GM18511 (cell line): ENCODE results near the gene LEMD2.

ENCODE experiments used
- ATAC-seq: cut with Tn5 transposase; IDR thresholded peaks from one replicate; pipeline ENCODE4 v1.9.1; 2021; ENCODE audit warnings: mild to moderate bottlenecking, moderate library complexity; ENCODE audit not compliant: unreplicated experiment

LEMD2 gene

DNA sequence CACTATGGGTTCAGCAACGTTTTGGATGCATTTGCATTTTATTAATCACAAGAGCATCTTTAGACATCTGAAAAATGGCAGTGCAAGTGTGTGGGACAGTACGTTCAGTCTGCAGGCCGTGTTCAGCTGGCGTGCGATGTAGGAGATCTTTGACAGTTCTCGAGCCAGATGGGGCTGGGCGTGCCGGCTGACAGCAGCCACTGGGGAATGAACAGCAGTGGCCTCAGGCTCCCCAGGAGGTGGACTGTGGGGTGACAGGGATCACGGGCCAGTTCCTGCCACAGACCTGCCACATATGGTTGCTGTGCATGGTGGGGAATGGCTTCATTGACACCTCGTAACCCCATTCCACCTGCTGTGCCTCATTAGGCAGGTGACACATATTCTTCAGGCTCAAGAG, 31.3 kb upstream of the LEMD2 start:
- no peak for ATAC-seq

DNA sequence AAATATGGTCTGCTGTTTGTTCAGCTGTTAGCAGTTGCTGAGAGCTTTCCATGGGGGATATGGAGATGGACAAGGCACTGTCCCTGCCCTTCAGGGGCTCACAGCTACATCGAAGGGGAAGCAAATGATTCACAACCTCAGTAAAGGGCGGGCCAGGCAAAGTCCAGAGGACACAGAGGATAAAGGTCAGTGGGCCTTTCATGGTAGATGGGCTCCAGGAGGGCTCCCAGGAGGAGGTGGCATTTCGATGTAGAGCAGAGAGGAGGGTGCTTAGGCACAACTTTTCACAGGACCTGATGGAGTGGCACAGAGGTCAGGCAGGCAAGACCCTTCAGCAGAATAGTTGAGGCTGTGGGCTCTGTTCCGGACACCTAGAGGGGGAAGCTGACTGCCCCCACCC, 30.1 kb upstream of the LEMD2 start:
- ATAC-seq, result no peak

DNA sequence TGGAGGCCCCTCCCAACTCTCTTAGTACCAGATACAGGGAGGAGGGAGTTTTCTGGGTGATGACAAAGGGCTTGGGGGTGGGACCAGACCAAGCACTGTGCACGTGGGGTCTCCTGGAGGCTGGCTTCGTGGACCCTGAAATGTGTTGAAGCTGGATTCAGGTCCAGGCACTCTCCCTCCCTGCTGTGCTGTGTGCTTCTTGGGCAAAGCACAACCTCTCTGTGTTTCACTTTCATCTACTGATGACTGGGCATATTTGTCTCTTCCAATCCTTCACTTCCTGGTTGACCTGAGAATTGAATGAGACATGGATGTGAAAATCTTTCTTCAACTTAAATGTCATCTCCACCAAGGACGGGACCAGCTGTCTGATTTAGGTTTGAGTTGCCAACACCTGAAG, 29.4 kb upstream of the LEMD2 start:
- ATAC-seq, result no peak

DNA sequence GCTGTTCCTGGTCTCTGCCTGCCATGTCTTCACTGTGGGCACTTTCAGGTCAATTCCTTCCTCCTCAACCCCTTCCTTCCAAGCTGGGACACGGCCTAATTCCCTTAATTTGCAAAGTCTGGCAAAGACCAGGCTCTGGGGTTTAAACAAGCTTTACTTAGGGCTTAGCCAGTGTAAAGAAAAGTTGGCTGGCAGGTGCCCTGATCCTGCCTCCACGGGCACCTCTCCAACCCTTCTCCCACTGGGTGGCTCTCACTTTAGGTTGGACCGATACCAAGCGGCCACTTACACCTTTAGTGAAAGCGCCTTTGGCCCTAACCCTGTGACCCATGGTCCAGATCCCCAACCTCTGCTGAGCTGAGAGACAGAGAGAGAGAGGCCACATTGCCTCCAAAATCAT, 28.6 kb upstream of the LEMD2 start:
- no peak for ATAC-seq

DNA sequence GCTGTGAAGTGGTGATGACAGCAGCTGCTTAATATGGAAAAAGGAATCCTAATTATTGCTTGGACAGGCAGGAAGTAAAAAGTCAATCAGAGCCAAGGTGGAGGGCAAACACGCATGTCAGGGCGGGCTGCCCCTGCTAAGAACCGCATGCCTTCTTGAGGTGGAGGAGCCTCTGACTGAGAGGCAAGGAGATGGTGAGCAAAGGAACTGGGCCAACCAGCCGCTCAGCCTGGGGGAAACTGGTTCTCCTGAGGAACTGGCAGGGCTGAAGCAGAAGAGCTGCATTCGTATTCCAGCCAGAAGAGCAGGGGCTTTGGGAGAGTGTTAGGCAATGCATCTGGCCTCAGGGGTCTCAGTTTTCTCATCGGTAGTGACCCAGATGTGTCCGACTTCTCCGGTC, 28.0 kb upstream of the LEMD2 start:
- ATAC-seq, result no peak

DNA sequence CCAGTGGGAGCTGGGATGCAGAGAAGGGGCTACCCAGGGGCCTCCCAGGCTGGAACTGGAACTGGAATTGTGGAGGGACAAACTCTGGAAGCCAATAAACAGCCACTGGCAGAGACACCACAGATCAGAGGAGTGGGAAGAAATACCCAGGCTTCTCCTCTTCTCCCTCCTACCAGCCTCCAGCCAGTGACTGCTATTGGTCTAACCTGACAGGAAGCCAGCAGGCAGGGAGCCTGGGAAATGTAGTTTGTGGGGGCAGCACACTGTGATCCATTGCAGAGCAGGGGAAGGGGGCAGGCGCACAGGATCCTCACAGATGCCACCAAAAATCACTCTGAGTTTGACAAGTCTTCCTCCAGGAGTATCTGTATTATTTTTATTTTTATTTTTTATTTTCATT, 26.9 kb upstream of the LEMD2 start:
- ATAC-seq, result no peak

DNA sequence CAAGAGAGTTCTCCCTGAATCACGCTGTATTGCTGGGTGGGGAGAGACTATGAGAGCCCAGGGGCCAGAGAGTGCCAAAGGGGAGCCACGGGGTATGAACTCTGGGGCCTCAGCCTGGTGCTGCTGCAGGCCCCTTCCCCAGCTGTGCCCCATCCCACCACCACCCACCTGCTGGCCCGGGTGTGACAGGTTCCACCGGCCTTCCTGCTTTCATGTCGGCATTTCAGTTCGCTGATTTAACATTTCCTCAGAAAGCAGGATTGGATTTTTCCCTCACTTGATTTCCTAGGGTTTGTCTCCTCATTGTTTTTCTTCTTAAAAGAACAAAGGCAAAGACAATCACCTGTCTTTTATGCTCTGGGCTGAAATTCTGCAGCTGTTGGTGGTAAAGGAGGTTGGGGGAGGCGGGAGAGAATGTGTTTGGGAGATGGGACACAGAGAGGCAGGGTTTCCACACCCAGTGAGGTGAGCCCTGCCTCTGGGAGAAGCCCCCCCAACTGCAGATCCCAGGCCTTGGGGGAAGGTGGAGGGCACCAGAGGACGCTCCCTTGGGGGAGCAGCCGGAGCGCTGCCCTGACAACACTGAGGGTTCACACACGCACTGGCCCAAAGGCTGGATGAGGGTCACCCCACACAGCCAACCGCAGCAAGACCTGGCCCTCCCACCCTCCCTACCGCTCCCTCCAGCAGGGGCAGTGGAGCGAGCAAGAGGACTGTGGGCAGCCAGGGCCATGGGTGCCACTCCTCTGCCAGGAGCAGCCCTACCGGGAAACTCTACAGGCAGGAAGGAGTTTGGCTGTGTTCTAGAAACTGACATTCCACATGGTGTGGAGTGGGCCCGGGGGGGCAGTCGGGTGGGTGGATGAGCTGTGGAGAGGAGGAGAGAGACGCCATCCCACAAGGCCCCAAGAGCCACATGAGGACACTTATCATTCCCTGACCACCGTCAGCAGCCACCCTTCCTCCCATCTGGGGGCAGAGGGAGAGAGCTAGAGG, 25.4 kb upstream of the LEMD2 start:
- no peak for ATAC-seq

DNA sequence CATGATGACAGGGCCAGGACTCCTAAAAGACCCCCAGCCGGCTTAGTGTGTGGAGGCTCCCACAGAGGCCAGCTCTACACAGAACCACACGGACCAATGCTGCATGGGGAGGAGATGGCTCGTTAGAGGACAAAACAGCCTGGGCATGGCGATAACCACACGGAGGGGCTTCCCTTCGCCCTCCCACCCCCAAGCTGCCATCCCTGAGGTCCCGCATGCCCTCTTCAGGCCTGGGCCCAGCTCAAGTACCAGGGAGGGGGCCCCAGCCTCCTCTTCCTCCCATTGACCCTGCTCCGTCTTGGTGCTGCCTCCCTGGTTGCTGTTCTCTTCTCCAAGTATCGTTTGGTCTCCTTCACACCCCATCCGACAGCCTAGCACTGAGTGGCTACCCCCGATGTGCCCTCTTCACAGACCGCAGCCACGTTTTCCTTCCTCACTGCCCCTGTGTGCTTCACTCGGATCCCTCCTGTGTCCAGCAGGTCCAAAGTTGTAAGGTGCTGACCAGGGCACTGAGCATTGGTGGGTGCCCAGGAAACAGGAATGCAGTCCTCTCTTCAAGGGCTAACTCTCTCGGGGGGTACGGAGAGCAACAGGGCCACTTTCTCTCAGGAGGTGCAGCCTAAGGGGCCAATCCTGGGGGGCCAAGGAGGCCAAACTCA, 24.4 kb upstream of the LEMD2 start:
- no peak for ATAC-seq

DNA sequence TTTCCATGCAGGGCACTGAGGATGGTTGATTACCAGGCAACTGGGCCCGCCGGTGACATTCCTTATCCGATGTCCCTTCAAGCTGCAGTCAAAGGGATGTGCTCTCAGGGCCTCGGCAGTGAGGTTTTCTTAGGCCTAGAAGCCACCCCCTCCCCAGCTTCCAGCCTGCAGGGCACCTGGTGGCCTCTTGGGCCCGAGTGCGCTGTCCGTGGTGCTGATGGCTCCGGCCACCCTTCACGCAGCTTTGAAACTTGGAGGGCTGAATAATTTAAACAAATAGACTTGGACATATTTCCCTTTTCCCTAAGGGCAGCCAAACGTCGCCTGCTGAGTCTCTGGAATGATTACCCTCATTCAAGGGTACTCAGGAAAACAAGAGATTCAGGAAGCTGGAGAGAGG, 23.7 kb upstream of the LEMD2 start:
- no peak for ATAC-seq

DNA sequence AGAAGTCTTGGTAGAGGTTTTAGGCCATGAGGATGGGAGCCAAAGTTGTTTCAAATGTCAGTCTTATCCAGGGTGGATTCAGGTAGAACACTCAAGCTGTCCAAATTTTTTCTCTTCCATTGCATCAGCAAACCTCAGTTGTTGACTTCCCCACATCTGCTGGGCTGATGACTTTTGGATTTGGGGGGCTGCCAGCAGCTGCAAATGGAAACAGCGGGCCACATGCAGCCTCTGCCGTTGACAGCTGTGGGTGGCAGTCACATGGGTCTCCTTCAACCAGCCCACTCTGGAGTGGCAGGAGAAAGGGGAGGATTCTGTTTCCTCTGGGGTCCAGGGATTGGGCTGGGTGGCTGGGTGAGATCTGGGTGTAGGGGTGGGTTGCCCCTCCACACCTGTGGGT, 20.7 kb upstream of the LEMD2 start:
- ATAC-seq, result no peak

DNA sequence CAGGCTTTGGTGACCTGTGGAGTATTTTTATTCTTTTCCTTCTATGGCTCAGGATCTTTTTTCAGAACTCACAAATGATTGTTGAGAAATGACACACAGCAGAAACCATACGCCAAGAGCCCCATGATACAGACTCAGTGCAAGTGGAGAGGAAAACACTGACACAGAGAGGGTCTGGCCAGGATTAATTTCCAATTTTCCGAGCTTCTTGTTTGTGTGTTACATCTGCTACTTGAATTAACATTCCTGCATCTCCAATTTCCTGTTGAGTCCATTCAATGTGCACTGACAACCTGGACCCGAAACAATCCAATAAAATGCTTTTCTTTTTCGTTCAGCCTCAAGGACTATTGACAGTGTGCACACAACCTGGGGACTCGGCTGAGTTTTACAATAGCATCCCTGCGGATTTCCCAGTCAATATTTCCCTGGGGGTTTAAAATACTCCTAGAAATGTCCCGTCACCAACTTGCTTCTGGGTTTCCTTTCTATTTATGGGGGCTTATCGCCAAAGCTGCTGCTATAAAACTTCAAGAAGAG, 19.8 kb upstream of the LEMD2 start:
- no peak for ATAC-seq

DNA sequence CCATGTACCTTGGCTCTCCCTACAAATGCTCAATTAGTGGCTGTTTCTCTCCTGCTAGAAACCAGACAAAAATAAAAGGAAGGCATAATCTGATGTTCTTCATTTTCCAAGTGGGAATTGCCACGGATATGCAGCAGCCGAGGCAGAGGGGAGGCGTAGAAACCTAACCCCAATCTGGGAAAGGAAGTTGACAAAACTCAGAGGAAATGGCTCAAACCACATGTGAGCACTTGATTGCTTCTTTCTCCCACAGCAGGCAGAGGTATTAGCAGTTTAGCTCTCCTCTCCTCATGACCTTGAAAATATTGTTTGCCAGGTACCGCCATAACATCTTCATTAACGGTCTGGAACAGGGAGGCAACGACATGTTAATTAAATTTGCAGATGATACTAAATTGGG, 18.7 kb upstream of the LEMD2 start:
- ATAC-seq, result no peak

DNA sequence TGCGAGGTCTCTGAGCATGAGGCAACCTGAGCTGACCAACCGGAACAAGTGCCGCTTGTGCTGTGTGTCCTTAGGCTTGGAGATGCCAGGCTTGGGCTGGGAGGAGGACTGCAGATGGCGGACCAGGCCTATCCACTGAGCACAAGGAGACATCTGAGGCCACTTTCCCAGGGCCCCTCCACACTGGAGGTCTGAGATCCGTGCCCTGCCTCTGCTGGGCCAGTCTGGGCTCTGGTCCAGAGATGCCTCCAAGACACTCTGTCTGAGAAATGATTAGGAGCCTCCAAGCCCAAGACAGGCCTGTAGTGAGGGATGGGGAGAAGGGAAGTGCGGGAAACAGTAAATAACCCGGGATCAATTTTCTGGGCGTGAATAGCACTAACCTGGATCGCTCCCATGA, 17.9 kb upstream of the LEMD2 start:
- ATAC-seq, result no peak

DNA sequence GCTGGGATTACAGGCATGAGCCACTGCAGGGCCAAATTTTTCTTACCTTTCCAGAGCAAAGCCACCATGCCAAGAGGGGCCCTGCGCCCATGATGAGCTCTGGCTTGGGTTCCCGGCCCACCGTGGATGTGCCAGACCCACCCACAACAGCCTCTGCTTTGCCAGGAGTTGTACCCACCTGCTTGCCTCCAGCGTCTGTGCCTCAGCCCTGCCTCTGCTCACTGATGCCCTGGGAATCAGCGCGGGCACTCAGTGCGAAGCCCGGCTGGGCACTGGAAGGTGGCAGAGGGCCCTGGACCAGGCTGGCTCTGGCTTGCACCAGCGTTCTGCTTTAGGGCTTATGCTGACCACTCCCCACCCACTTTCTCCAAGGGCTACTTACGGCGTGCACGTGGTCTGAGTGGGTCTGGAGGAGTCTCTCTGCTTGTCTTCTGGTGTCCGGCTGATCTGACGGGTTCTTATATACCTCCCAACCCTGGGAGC, 14.7 kb upstream of the LEMD2 start, which contains the start of gene MLN:
Gene MLN, minus strand, starts transcription at position 433 of the 483 bp plus-strand sequence. CDS start 2,840 bp downstream, outside the sequence.
- no peak for ATAC-seq

DNA sequence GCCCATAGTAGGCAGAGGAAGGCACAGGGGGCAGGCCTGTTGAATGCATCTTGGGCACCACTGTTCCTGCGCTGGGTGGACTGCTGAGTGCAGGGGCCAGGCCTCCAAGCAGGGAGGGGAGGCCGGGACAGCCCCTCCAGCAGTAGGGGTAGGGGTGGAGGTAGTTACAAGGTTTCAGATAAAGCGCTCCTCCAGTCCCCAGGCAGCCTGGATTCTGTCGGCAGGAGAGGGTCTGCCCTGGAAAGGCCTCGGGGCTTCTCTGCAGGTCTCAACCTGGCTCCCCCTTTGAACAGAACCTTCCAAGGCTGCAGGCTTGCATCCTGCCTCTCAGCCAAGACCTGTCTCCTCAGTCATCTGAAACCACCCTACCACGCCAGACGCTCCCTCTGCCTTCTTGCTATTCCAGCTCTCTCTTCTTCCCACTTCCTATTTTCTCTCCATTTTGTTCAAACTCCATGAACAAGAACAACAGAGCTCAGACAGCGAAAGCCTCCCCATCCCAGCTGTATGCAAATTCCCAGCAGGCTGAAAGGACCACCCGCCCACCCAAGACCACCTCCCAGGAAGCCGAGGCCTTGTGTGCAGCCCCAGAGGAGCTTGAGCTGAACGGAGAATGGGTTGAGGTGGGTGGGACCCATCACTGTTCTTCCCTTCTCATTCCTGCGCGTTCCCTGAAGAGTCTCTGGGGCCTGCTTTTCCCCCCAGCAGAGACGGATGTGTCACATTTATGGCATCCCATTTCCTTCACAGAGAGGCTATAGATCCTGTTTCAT, 13.4 kb upstream of the LEMD2 start:
- no peak for ATAC-seq

DNA sequence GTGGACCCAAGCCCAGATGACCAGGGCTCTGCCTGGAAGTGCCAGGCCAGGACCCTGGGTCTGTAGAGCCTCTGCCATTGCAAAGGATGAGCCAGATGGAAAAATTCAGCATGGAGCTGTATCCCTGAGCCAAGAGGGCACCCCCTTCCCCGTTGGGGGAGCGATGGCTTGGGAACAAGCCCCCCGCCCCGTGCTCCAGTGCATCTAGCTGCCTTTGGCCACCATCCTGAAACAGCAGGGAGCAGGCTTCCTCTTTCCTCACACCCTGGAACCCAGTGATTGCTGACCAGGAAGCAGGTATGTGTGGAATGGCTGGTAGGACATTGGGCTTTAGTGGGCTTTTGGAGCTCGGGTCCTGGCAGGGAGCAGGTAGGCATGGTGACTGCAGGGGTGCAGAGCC, 12.7 kb upstream of the LEMD2 start:
- ATAC-seq, result no peak

DNA sequence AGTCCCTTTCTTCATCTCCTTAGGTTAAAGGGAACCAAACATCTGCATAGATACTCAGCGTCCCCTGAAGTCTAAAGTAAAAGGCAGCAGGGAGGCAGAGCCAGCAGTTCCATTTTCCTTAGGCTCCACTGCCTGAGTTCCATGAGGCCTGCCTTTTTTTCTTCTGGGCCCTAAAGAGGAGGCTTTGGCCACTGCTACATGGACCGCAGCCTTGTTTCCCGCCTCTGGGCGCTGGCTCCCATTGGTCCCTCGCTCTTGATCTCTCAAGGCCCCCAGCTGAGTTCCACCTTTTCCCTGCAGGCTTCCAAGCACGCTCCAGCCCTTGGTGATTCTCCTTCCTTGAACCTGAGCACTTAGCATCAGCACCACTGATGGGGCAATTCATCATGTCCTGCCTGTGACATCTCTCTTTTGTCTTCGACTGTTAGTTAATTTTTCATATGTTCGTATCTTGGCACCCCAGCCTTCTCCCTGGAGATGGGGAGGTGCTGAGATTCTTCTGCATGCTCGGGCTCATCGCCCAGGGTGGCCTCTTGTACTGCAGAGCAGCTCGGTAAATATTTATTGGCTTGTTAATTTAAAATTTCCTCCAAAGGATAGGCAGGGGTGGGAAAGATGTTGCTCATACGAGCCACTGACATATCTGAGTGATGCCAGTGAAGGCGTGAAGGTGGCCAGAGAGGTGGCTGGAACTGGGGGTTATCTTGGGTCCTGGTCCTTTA, 11.5 kb upstream of the LEMD2 start:
- ATAC-seq, result no peak

DNA sequence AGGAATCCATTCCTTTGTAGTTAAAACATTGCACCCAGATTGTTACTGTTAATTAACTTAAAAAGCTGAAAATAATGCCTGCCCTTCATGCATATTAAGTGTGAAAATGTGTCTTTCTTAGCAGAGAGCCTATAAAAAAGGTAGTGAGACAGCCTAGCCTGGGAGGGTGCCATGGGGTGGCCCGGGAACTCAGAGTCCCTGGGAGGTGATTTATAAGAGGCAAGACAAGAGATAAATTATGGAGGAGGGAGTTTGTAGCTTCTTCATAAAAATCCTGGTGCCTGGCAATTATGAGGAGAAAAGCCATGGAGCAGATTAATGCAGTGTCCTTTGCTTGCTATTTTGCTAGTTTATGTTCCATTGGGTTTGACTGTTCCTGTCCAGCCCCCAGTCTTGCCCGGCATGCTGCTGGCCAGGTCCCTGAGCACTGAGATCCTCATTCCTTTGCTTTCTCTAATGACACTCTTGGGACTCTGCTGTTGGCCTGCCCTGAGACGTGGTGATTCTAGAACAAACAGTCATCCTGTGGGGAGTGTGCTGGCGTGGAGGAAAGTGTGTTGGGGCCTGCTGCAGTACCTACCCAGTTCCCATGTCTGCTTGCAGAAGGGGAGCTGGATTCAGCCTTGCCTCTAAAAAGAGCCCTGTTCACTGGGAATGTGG, 10.7 kb upstream of the LEMD2 start:
- no peak for ATAC-seq

DNA sequence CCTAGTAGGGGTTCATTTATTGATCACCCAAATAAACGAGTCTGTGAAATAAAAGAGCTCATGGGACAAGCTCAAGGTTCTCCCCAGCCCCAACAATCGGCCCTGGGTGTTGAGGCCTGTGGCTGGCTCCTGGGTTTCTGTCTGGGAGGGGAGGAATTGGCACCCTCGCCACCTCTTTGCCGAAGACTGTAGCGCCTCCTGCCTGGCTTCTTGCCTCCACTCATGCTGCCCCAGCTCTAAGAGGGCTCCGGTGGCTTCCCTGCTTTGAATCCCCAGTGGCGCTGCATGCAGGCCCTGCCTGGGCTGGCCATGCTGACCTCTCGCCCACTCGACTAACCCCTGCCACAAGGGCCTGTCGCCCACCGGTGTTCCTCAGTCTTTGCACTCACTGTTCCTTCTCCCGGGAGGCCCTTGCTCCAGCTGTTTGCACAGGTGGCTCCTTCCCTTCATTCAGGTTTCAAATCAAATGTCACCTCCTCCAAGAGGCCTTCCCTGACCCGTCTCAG, 9.5 kb upstream of the LEMD2 start:
- ATAC-seq, result no peak
